ENCODE measurements around the gene GNB5.
A peak's percentile ranks its signal among the peaks of the same experiment; 100 is the strongest.
"Not testable (repeated sequence)": the region's sequence is repeated elsewhere in the genome, so short reads cannot be mapped to it uniquely, and the experiment has no call there.

Gene GNB5

DNA sequence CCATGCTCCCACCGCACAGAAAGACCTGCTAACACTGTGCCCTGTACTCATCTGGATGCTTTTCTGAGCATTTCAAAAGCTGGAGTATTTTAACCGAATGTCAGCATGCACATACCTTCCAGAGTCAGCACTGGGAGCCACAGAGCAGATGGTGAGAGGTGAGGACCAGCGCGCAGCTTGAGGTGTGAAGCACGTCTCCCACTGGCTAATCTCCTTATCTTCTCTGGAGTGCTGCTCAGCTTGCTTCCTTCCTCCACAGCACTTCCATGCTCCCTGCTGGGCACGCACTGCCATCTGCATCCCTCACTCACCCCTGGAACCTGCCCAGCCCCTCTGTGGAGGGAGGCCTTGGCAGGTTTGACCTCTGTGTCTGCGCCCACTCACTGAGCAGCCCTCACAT is at the start of gene GNB5:
Gene GNB5, minus strand, starts transcription at position 186 of the 400 bp plus-strand sequence. CDS start 6,716 bp downstream, outside the sequence.
- no peak for DNase-seq

DNA sequence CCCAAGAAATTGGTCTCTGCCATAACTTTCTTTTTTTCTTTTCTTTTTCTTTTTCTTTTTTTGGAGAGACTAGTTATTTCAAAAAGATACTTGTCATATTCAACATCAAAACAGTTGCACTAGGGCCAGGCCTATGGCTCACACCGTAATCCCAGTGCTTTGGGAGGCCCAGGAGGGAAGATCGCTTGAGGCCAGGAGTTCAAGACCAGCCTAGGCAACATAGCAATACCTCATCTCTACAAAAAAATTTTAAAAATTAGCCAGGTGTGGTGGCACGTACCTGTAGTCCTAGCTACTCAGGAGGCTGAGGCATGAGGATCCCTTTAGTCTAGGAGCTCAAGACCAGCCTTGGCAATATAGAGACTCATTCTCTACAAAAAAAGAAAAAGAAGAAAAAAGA is 49.0 kb upstream of the GNB5 start:
- no peak for DNase-seq

DNA sequence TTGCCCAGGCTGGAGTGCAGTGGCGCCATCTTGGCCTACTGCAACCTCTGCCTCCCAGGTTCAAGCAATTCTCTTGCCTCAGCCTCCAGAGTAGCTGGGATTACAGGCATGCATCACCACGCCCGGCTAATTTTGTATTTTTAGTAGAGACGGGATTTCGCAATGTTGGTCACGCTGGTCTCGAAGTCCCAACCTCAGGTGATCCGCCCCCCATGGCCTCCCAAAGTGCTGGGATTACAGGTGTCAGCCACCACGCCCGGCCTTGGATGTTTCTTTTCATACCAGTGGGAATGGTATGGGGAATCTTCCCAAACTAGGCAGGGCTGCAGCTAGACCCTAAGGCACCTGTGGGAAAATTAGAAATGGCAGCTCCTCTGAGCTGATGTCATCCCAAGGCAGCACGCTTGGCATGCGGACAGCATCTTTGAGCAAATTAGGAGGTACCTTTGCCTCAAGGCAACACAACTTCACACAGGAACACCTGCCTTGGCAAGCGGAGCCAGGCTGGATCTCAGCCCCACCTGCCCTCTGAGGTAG is 47.9 kb upstream of the GNB5 start:
- not testable (repeated sequence) for DNase-seq

GRCh38 chr15:52238149-52238548 is 47.0 kb upstream of the GNB5 start:
- DNase-seq: no peak

DNA sequence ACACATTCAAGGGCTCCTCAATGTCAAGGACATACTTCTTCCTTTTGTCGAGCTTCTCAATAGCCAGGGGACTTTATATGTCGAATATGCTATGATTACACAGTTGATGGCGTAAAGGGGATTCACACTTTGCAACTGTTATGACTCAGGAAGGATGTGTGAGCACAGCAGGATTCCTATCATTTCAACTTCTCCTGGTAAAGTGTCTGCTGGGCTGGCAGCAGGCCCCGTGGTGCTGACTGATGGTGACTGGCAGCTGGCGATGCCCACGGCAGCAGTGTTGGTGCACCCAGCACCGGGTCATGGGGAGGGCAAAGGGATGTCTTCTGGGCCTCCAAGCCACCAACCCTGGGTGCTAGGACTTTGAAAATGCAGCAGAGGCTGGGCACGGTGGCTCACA is 44.8 kb upstream of the GNB5 start:
- no peak for DNase-seq

DNA sequence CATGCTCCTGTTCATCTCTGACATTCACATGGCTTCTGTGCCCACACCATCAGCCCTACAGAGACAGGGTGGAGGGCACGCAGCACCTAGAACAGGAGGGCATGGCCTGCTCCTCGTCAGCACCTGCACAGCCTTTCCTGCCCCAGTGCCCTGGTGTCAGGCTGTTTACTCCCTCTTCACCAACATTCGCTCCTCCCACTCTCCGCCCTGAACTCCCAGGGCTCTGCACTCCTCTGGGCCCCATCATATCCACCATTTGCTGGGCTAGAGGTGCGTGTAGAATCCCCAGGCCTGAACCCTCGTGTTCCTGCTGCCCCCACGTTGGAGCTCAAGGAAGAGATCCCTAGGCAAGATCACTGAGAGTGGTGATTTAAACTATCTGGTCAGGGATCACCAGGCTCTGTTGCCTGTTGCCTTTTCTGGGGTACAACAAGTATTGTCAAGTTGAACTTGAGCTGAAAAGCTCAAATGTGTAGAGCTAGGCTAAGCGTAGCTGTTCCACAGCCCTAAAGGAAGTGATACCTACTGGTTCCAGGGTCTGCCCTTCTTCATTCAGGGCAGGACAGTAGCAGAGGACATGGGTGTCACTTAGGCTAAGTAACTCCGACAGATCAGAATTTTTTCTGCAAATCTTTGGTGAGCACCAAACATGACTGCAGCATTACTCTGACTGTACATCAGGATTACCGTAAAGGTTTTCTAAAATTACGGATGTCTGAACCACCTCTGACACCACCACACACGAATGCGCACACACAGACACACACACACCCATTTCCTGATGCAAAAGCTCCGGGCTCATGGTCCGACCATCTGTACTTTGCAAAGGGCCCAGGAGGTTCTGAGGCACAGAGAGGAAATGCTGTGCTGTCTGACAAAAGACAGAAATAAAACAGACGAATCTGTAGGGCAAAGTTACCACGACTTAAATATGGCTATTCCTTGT is 43.7 kb upstream of the GNB5 start:
- no peak for DNase-seq

GRCh38 chr15:52233405-52233804 is 42.2 kb upstream of the GNB5 start:
- DNase-seq: no peak

DNA sequence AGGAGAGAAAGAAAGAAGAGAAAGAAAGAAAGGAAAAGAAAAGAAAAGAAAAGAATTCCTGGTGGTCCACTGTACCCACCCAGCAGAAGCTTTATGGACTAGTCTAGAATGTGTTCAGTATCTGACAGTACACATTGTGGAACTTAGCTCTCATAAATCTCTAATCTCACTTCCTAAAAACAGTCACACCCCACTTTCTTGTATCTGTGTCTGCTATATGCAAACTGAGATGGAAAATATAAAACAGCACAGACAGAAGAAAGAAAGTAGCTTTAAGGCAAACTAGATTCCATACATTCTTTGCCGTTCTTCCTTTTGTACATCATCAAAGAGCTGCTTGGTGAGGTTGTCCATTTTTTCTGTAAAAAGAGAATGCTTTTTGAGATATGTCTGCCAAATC is 41.1 kb upstream of the GNB5 start:
- DNase-seq: no peak

DNA sequence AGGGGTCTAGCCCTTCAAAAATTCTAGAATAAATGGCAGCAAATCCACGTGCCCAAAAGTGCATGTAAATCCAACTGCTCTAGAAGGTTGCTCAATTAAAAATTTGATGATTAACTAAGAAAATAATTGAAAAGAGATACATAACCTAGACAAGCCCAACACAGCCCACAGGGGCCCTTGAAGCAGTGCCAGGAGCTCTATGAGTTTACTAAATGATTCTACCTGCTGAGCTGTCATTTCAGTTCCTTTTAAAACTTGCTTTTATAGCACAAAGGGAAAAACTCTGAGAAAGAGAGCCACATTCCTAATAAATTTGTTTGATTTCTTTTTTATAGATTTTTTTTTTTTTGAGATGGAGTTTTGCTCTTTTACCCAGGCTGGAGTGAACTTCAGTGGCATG is 38.9 kb upstream of the GNB5 start:
- DNase-seq: no peak

- DNase-seq: no peak
Measured at GRCh38 chr15:52228921-52229320, 37.7 kb upstream of the GNB5 start.

- peak; percentile 64 for DNase-seq
Measured at GRCh38 chr15:52227456-52227855, 36.3 kb upstream of the GNB5 start.

DNA sequence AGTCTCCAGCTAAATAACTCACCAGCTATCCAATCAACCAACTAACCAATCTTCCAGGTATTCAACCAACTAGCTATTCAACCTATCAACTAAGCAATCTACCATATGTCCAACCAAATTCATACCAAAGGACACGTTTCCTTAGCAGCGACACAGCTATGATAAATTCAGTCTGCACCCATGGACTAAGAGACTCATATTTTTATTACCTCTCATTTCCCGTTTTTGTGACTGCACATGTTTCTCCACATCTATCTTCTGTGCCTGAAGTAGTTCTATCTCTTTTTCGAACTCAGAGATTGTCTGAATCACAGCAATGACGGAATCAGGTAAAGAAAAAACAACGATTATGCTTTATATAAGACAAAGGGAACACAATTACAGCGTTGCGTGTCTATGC is 34.0 kb upstream of the GNB5 start:
- no peak for DNase-seq

DNA sequence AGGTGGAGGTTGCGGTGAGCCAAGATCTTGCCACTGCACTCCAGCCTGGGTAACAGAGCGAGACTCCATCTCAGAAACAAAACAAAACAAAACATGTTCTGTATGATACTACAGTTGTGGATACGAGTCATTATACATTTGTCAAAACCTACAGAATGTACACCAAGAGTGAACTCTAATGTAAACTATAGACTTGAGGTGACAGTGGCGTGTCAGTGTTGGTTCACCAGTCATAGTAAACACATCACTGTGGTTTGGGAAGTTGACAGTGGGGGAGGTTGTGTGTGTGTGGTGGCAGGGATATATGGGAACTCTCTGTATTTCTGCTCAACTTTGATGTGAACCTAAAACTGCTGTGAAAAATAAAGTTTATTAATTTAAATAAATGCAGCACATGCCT is 33.0 kb upstream of the GNB5 start:
- DNase-seq: no peak

GRCh38 chr15:52221730-52222129 is 30.5 kb upstream of the GNB5 start:
- no peak for DNase-seq

GRCh38 chr15:52220937-52221660 is 29.9 kb upstream of the GNB5 start:
- no peak for DNase-seq

DNA sequence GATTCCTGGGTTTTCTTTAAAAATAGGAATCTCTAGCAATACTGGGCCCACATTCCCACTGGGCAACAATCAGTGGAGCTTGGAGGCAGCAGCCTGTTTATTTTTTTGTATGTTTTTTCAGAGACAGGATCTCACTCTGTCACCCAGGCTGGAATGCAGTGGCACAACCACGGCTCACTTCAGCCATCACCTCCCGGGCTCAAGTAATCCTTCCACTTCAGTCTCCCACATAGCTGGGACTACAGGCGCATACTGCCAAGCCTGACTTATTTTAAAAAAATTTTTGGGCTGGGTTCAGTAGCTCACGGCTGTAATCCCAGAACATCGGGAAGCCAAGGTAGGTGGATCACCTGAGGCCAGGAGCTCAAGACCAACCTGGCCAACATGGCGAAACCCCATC is 29.1 kb upstream of the GNB5 start:
- DNase-seq: no peak

DNA sequence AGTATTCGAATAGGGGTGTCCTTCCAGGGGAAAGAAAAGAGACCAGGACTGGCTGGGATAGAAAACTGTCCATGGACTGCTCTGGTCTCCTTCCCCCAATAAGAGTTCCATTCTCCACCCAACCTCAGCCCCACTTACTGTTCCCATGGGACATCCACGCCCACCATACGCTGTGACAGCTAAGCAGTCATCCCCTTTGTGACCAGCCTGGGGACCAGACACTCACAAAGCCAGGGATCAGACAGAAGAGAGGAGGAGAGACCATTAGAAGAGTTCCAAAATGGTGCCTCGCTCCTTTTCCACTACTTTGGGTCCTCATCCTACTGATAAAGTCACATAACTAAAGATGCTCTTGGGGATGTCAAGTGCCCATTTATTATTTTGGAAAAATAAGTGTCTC is 27.6 kb upstream of the GNB5 start:
- DNase-seq: no peak

DNA sequence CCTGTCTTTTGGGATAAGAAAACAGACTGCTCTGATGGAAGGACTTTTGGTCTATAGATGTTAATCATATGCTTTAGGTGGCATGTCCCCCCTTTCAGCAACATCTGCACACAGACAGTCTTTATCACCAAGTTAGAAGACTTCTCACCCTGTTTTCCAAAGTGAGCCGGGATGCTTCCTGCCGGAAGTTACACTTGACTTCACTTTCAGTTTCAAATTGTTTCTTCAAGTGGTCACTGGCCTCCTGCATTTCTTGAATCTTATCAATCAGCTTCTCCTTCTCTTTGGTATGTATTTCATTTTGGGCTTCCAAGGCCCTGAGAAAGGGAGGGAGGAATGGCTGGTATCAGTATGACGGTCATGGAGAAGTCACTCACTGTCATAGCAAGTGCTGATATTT is 27.2 kb upstream of the GNB5 start:
- DNase-seq: no peak

- DNase-seq: no peak
Measured at GRCh38 chr15:52217186-52217585, 26.0 kb upstream of the GNB5 start.

DNA sequence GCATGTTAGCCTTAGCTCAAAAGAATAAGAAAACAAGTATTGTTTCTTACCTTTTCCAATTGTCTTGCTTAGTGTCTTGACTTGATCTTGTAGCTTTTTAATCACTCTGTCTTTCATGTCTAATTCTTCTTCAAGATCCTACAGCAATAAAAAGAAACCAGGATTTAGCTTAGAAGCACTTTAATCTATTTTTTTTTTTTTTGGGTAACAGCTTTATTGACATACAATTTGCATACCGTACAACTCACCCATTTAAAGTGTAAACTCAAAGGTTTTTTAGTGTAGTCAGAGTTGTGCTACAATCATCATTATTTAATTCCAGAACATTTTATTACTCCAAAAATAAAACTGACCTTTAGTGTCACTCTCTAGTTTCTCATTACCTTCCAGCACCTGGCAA is 23.4 kb upstream of the GNB5 start:
- DNase-seq: no peak

- no peak for DNase-seq
Measured at GRCh38 chr15:52213206-52213605, 22.0 kb upstream of the GNB5 start.

- DNase-seq: peak; percentile 36
Measured at GRCh38 chr15:52208306-52208946, 17.2 kb upstream of the GNB5 start.

DNA sequence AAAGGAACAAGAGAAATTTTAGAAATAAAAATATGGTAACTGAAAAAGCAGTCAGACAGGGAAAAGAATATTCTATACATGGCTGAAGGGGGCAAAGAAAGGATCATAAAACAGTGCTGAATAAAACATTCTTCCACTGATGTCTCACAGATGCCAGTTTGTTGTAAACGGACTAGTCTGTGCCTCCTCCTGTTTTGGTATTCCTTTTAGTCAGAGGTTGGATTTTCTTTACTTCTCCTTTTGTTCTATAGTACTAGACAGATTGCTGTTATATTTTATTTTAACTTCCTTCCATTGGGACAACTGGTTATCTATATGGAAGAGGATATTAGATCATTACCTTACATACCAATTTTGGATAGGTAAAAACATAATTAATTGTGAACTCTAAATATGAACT is 16.0 kb upstream of the GNB5 start:
- no peak for DNase-seq

Measured in NCI-H146 (cell line).